HepG2 (cell line): ENCODE measurements around the gene KCTD14. TPM values are rescaled to one million over a fixed set of nuclear protein-coding genes. Genes with fewer than 3 reads are reported as not detected.
A peak's percentile ranks its signal among the peaks of the same experiment; 100 is the strongest.

ENCODE experiments used
- ATF7 ChIP-seq, 2 experiments: fragments of 450-650 bp in 1 of 2; sonication (generic) in 1 of 2; formaldehyde crosslinking in 1 of 2; IDR thresholded peaks; 2 replicates each; pipeline versions ENCODE4 v1.4.0 to v1.6.1; 2016 to 2020; ENCODE audit warnings: antibody characterized with exemption in 1 of 2, mild to moderate bottlenecking in 1 of 2, missing genetic modification reagents in 1 of 2
- CEBPG ChIP-seq: IDR thresholded peaks from 2 replicates; pipeline ENCODE4 v1.6.1; 2016
- DPF2 ChIP-seq: sonication (generic); formaldehyde crosslinking; IDR thresholded peaks from 2 replicates; pipeline ENCODE4 v1.4.0; 2020; ENCODE audit warnings: mild to moderate bottlenecking, low read depth, missing genetic modification reagents, borderline replicate concordance
- FOSL2 ChIP-seq: sonication (generic); formaldehyde crosslinking; IDR thresholded peaks from 2 replicates; pipeline ENCODE4 v1.4.0; 2020; ENCODE audit warnings: missing genetic modification reagents
- FOXA3 ChIP-seq: IDR thresholded peaks from 2 replicates; pipeline ENCODE4 v1.6.1; 2016; ENCODE audit warnings: missing genetic modification reagents, missing compliant biosample characterization
- GATAD2A ChIP-seq: IDR thresholded peaks from 2 replicates; pipeline ENCODE4 v1.6.1; 2016
- MIXL1 ChIP-seq: IDR thresholded peaks from 2 replicates; pipeline ENCODE4 v1.6.1; 2016
- MTA3 ChIP-seq: sonication (generic); formaldehyde crosslinking; IDR thresholded peaks from 2 replicates; pipeline ENCODE4 v1.4.0; 2020; ENCODE audit warnings: missing genetic modification reagents
- PHF20 ChIP-seq: sonication (generic); formaldehyde crosslinking; IDR thresholded peaks from 2 replicates; pipeline ENCODE4 v1.5.0; 2020; ENCODE audit warnings: mild to moderate bottlenecking, missing genetic modification reagents
- RXRA ChIP-seq: sonication (generic); formaldehyde crosslinking; IDR thresholded peaks from 2 replicates; pipeline ENCODE4 v1.5.1; 2020; ENCODE audit warnings: missing genetic modification reagents
- SETDB1 ChIP-seq: sonication (generic); formaldehyde crosslinking; IDR thresholded peaks from 2 replicates; pipeline ENCODE4 v1.5.1; 2020; ENCODE audit warnings: missing genetic modification reagents, mild to moderate bottlenecking, borderline replicate concordance
- SNAPC2 ChIP-seq: sonication (generic); formaldehyde crosslinking; IDR thresholded peaks from 2 replicates; pipeline ENCODE4 v1.8.1; 2022; ENCODE audit warnings: mild to moderate bottlenecking, missing genetic modification reagents
- SP140L ChIP-seq: sonication (generic); formaldehyde crosslinking; IDR thresholded peaks from 2 replicates; pipeline ENCODE4 v1.4.0; 2020; ENCODE audit warnings: missing genetic modification reagents, borderline replicate concordance
- U2AF2 ChIP-seq: fragments of 200-400 bp; formaldehyde crosslinking; IDR thresholded peaks from 2 replicates; pipeline ENCODE4 v1.6.1; 2017; ENCODE audit warnings: low read depth, mild to moderate bottlenecking, low read length
- ZFP41 ChIP-seq: sonication (generic); formaldehyde crosslinking; IDR thresholded peaks from 2 replicates; pipeline ENCODE4 v1.4.0; 2020; ENCODE audit warnings: mild to moderate bottlenecking, missing genetic modification reagents, borderline replicate concordance
- ZFX ChIP-seq: sonication (generic); formaldehyde crosslinking; IDR thresholded peaks from 2 replicates; pipeline ENCODE4 v1.4.0; 2020; ENCODE audit warnings: mild to moderate bottlenecking, low read depth, missing genetic modification reagents, moderate library complexity
- ZFY ChIP-seq: sonication (generic); formaldehyde crosslinking; IDR thresholded peaks from 2 replicates; pipeline ENCODE4 v1.4.0; 2020; ENCODE audit warnings: missing genetic modification reagents
- ZNF644 ChIP-seq: IDR thresholded peaks from 2 replicates; pipeline ENCODE4 v1.6.1; 2016; ENCODE audit warnings: low read depth
- polyA plus RNA-seq, 8 experiments: library from polyadenylated mRNA; depleted of rRNA in 3 of 8; stranded (reverse) in 7 of 8; unstranded in 1 of 8; fragments of >200 nt; fragmentation: Illumina TruSeq in 4 of 8; extraction: Trizol in 4 of 8; gene quantifications; 2 replicates each; pipeline versions ENCODE4 v1.2.1 to v1.2.3, GENCODE V29; 2011 to 2016; ENCODE audit warnings: low read depth in 4 of 8, missing spikeins in 1 of 8, mixed read lengths in 1 of 8; ENCODE audit not compliant: insufficient read depth in 1 of 8
- total RNA-seq, 5 experiments: library from RNA; depleted of rRNA; stranded (reverse); fragments of >200 nt; fragmentation: Illumina TruSeq; extraction: Trizol; gene quantifications; 2 replicates each; pipeline ENCODE4 v1.2.3, GENCODE V29; 2016; ENCODE audit warnings: low read depth in 1 of 5
- TF ChIP-seq, protein P1 (sequence below): sonication (generic); formaldehyde crosslinking; conservative IDR thresholded peaks from 2 replicates; pipeline ENCODE4 v1.4.0; 2020; ENCODE audit warnings: mild to moderate bottlenecking, missing genetic modification reagents, moderate library complexity
- TF ChIP-seq, protein P2 (sequence below): sonication (generic); formaldehyde crosslinking; IDR thresholded peaks from 2 replicates; pipeline ENCODE4 v1.4.0; 2020; ENCODE audit warnings: missing genetic modification reagents
- TF ChIP-seq, protein P3 (sequence below): sonication (generic); formaldehyde crosslinking; IDR thresholded peaks from 2 replicates; pipeline ENCODE4 v1.5.1; 2020; ENCODE audit warnings: mild to moderate bottlenecking, moderate library complexity, missing genetic modification reagents
- TF ChIP-seq, protein P4 (sequence below): sonication (generic); formaldehyde crosslinking; conservative IDR thresholded peaks from 2 replicates; pipeline ENCODE4 v1.8.0; 2022; ENCODE audit warnings: missing genetic modification reagents

KCTD14 gene
- total and polyA plus RNA-seq, 2 of the 13 experiments (the other 11 are each of a cell fraction or from before 2014, with no cell fraction given), result 10.3 to 15.6 TPM

DNA sequence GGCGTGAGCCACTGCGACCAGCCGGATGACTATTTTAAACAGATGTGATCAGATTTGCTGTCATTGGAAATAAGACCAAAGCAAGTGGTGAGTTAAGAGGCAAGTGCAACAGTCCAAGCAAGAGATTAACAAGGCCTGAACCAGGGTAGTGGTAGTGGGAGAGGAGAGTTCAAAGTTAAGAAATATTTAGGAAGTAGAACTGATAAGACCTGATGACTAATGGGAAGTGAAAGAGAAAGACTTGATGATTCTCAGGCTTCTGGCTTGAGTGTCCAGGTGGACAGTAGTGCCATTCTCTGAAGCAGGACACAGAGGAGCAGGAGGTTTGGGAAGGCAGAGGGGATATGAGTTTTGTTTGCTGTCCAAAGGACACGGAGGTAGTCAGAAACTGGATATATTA, 49.4 kb upstream of the KCTD14 start (continued):
- TF ChIP-seq, protein P1, sequence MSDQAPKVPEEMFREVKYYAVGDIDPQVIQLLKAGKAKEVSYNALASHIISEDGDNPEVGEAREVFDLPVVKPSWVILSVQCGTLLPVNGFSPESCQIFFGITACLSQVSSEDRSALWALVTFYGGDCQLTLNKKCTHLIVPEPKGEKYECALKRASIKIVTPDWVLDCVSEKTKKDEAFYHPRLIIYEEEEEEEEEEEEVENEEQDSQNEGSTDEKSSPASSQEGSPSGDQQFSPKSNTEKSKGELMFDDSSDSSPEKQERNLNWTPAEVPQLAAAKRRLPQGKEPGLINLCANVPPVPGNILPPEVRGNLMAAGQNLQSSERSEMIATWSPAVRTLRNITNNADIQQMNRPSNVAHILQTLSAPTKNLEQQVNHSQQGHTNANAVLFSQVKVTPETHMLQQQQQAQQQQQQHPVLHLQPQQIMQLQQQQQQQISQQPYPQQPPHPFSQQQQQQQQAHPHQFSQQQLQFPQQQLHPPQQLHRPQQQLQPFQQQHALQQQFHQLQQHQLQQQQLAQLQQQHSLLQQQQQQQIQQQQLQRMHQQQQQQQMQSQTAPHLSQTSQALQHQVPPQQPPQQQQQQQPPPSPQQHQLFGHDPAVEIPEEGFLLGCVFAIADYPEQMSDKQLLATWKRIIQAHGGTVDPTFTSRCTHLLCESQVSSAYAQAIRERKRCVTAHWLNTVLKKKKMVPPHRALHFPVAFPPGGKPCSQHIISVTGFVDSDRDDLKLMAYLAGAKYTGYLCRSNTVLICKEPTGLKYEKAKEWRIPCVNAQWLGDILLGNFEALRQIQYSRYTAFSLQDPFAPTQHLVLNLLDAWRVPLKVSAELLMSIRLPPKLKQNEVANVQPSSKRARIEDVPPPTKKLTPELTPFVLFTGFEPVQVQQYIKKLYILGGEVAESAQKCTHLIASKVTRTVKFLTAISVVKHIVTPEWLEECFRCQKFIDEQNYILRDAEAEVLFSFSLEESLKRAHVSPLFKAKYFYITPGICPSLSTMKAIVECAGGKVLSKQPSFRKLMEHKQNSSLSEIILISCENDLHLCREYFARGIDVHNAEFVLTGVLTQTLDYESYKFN, result peak; percentile 54; the same call in 1 of the 2 replicates
- TF ChIP-seq ZNF644 (CRISPR knock-in tag) (peak; percentile 30; the same call in 1 of the 2 replicates), FOXA3 (CRISPR knock-in tag) (0 out of 2 replicates have a peak, but pooled peaks have one; percentile 7), SNAPC2 (CRISPR knock-in tag) (no peak), MTA3 (no peak), FOSL2 (CRISPR knock-in tag) (peak; percentile 85), MIXL1 (CRISPR knock-in tag) (0 out of 2 replicates have a peak, but pooled peaks have one; percentile 16), RXRA (CRISPR knock-in tag) (no peak), ZFX (peak; percentile 48; the same call in 1 of the 2 replicates), SETDB1 (CRISPR knock-in tag) (no peak), U2AF2 (no peak), DPF2 (0 out of 2 replicates have a peak, but pooled peaks have one; percentile 39), ZFY (CRISPR knock-in tag) (peak; percentile 41; the same call in 1 of the 2 replicates), GATAD2A (CRISPR knock-in tag) (peak; percentile 72), PHF20 (CRISPR knock-in tag) (no peak), ATF7 (IDR thresholded peaks at IDR 0.05) (no peak), ATF7 (CRISPR knock-in tag; IDR thresholded peaks at IDR 0.05) (no peak), CEBPG (CRISPR knock-in tag) (peak; percentile 30), ZFP41 (CRISPR knock-in tag) (no peak), SP140L (CRISPR knock-in tag) (no peak)
- TF ChIP-seq, protein P2, sequence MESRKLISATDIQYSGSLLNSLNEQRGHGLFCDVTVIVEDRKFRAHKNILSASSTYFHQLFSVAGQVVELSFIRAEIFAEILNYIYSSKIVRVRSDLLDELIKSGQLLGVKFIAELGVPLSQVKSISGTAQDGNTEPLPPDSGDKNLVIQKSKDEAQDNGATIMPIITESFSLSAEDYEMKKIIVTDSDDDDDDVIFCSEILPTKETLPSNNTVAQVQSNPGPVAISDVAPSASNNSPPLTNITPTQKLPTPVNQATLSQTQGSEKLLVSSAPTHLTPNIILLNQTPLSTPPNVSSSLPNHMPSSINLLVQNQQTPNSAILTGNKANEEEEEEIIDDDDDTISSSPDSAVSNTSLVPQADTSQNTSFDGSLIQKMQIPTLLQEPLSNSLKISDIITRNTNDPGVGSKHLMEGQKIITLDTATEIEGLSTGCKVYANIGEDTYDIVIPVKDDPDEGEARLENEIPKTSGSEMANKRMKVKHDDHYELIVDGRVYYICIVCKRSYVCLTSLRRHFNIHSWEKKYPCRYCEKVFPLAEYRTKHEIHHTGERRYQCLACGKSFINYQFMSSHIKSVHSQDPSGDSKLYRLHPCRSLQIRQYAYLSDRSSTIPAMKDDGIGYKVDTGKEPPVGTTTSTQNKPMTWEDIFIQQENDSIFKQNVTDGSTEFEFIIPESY (CRISPR knock-in tag), result peak; percentile 15; the same call in 1 of the 2 replicates
- TF ChIP-seq, protein P3, sequence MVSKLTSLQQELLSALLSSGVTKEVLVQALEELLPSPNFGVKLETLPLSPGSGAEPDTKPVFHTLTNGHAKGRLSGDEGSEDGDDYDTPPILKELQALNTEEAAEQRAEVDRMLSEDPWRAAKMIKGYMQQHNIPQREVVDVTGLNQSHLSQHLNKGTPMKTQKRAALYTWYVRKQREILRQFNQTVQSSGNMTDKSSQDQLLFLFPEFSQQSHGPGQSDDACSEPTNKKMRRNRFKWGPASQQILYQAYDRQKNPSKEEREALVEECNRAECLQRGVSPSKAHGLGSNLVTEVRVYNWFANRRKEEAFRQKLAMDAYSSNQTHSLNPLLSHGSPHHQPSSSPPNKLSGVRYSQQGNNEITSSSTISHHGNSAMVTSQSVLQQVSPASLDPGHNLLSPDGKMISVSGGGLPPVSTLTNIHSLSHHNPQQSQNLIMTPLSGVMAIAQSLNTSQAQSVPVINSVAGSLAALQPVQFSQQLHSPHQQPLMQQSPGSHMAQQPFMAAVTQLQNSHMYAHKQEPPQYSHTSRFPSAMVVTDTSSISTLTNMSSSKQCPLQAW (CRISPR knock-in tag), result no peak
- TF ChIP-seq, protein P4, sequence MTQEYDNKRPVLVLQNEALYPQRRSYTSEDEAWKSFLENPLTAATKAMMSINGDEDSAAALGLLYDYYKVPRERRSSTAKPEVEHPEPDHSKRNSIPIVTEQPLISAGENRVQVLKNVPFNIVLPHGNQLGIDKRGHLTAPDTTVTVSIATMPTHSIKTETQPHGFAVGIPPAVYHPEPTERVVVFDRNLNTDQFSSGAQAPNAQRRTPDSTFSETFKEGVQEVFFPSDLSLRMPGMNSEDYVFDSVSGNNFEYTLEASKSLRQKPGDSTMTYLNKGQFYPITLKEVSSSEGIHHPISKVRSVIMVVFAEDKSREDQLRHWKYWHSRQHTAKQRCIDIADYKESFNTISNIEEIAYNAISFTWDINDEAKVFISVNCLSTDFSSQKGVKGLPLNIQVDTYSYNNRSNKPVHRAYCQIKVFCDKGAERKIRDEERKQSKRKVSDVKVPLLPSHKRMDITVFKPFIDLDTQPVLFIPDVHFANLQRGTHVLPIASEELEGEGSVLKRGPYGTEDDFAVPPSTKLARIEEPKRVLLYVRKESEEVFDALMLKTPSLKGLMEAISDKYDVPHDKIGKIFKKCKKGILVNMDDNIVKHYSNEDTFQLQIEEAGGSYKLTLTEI, result no peak
